GM12801 (cell line): ENCODE measurements around the gene B4GALT4.

Experiments used
- TF ChIP-seq, protein P1 (sequence below): IDR thresholded peaks from one replicate; pipeline ENCODE4 v1.5.1; 2011; ENCODE audit warnings: control low read depth; ENCODE audit not compliant: insufficient read length; ENCODE audit errors: extremely low read depth

Gene B4GALT4

DNA sequence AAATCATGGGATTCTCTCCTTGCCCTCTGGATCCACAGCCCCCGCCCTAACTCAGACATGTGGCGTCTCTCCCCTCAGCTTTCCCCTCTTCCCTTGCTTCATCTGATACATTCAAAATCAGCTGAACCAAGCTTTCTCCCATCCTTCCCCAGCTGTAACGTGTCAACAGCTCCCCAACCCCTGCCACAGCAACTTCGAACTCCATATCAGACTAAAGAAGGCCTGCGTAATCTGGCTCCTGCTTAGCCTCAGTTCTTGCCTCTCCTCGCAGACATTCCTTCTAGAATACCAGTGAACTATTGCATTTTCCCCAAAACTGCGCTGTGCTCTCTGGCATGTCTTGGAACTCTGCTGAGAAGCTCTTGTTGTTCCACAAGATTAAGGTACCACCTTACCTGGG is 18.3 kb downstream of the B4GALT4 start:
- TF ChIP-seq, protein P1, sequence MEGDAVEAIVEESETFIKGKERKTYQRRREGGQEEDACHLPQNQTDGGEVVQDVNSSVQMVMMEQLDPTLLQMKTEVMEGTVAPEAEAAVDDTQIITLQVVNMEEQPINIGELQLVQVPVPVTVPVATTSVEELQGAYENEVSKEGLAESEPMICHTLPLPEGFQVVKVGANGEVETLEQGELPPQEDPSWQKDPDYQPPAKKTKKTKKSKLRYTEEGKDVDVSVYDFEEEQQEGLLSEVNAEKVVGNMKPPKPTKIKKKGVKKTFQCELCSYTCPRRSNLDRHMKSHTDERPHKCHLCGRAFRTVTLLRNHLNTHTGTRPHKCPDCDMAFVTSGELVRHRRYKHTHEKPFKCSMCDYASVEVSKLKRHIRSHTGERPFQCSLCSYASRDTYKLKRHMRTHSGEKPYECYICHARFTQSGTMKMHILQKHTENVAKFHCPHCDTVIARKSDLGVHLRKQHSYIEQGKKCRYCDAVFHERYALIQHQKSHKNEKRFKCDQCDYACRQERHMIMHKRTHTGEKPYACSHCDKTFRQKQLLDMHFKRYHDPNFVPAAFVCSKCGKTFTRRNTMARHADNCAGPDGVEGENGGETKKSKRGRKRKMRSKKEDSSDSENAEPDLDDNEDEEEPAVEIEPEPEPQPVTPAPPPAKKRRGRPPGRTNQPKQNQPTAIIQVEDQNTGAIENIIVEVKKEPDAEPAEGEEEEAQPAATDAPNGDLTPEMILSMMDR = no peak

DNA sequence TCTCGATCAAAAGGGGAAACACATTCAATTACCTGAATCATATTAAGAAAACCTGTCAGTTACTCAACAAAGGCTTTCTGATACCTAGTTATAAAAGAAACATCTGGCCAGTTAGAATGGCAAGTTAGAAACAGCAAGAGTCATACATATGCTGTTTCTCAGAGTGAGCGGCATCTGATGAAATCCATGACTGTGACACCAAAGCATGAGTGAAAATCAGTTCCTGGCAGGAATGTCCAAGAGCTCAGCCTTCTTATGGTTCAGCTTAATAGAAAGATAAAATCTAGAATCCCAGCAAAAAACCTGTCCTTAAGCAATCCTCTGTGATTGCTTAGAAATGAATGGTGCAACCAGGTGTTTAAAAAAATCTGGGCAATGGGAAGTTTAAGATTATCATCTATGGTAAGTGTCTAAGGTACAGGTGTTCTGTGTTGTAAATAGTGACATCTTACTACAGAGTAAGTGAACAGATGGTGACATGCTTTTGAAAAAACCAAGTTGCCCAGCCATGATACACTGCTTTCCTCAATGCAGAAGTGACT is 18.8 kb downstream of the B4GALT4 start:
- TF ChIP-seq, protein P1 = no peak

DNA sequence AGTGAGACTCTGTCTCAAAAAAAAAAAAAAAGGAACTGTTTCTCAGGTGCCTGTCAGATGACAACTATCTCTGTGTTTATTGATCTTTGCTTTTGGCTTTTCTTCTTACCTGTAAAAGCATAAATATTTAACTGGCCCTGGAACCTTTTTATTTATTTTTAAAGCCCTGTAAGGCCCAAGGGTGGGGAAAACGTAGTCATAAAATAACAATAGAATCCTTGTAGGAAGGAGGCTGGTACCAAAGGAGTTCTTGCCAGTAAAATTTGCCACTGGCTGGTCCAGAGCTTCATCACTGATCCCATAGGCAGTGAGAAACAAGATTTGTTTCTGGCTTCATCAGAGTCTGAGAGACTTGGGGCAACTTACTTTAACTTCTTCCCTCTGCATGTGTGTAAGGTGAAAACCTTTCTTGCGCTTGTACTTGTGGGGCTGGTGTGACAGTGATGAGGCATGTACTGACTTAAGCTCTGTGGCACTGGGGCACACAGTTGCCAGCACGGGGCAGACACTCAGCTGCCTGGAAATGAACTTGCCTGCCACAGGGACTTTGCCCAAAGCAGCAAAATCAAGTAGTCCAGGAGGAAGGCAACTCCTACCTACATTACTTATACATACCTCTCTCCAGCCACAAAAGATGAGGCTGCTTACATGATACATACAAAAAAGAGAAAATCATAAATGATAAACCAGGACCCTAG is 19.6 kb downstream of the B4GALT4 start:
- TF ChIP-seq, protein P1 = no peak

DNA sequence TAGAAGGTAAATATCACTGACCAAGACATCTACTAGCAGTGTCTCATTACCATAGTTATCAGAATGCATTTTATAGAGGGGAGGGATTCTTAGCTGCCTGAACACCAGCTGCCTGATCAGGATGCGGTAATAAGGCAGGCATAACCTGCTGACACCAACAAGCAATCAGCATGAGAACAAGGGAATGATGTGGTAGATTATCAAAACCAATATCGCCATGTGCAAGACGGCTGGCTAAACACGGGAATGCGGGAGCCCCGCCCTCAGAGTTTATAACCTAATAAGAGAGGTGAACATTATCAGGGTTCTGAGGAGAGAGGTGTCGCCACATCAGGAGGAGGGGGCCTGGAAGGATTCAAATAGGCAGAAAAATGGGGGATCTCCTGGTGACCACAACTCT is 20.5 kb downstream of the B4GALT4 start:
- TF ChIP-seq, protein P1 = no peak

DNA sequence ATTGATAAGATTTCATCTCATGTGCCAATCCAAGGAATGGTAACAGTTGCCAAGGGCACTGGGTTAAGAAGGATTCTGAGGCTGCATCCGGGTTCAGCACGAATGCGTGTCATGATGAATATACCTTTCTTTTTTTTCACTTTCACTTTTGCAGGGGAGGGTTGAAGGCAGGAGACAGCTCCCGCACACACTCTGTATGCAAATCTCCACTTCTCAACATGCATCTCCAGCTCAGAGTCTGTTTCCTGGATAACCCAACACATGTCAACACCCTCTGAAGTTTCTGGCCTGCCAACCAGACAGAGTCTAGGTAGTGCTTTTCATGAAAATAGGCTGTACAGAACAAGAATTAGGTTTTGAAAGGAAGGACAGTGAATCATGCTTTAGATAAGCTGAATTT is 21.6 kb downstream of the B4GALT4 start:
- TF ChIP-seq, protein P1 = no peak

DNA sequence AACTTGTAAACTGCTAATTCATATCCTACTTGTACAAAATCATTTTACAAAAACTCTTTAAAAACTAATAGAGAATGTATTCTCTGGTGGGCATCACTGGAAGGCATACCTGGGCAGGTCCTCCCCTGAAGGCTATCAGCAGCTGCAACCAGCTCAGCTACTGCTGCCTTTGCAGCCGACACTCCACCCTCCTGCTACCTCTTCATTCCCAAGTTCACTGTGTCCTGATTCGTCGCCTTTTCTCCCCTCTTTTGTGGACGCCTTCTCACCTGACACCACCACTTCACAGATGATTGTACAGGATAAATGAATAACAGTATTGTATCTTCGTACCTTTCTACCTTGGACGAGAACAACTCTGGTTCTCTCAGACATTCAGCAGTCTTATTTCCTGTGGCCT is 28.9 kb downstream of the B4GALT4 start:
- TF ChIP-seq, protein P1 = no peak

DNA sequence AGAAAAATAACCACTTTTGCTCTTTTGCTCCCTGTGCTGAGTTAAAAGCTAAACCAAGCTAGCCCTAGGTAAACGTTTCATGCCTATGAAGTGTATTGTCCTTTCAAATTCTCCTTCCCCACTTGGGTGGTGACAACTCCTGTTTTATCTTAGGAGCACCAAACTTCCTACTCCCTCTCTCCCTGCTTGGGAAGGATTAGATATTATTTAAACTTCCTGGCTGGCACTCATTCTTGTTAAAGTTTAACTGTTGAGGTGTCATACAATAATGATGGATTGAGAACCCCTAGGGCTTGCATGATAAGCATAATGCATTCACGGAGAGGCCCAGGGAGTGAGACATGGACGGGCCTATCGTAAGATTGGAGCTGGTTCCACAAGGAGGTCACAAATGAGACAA is 29.5 kb downstream of the B4GALT4 start:
- TF ChIP-seq, protein P1 = no peak
